ENCODE data around the gene KLHL36.
"Not testable (repeated sequence)": the region's sequence is repeated elsewhere in the genome, so short reads cannot be mapped to it uniquely, and the experiment has no call there.

KLHL36 gene

GRCh38 chr16:84630446-84631152 lies 17.7 kb upstream of the KLHL36 start:
- DNase-seq (ENCODE audit: low read depth, low spot score) = no peak
- Histone ChIP-seq H3K9me3 (ENCODE audit: control insufficient read depth, insufficient read depth, low read length) (no peaks in the 10 kb centered on the region), H3K36me3 (ENCODE audit: control insufficient read depth, insufficient read depth, low read length) (no peaks in the 10 kb centered on the region), H3K27ac (ENCODE audit: low read length) (no peak overlapping the region), H3K4me3 (ENCODE audit: low read length) (no peak overlapping the region), H3K27me3 (ENCODE audit: control insufficient read depth, insufficient read depth, low read length) (no peaks in the 10 kb centered on the region), H3K4me1 (ENCODE audit: control insufficient read depth, insufficient read depth, low read length) (no peaks in the 10 kb centered on the region)
- WGBS (ENCODE audit: insufficient coverage, insufficient read length) = no CpG with 5 or more reads among the region's 16 CpGs

- H3K27ac ChIP-seq (ENCODE audit: low read length) = no peak overlapping the region
- no peak for DNase-seq (ENCODE audit: low read depth, low spot score)
- no CpG with 5 or more reads among the region's 4 CpGs for WGBS (ENCODE audit: insufficient coverage, insufficient read length)
- H3K36me3 ChIP-seq (ENCODE audit: control insufficient read depth, insufficient read depth, low read length) = no peaks in the 10 kb centered on the region
- H3K9me3 ChIP-seq (ENCODE audit: control insufficient read depth, insufficient read depth, low read length) = no peaks in the 10 kb centered on the region
- H3K27me3 ChIP-seq (ENCODE audit: control insufficient read depth, insufficient read depth, low read length) = no peaks in the 10 kb centered on the region
- no peak overlapping the region for H3K4me3 ChIP-seq (ENCODE audit: low read length)
- no peaks in the 10 kb centered on the region for H3K4me1 ChIP-seq (ENCODE audit: control insufficient read depth, insufficient read depth, low read length)
Measured at GRCh38 chr16:84631153-84631466, 17.2 kb upstream of the KLHL36 start.

- Histone ChIP-seq H3K4me3 (ENCODE audit: low read length) (no peak overlapping the region), H3K27me3 (ENCODE audit: control insufficient read depth, insufficient read depth, low read length) (no peaks in the 10 kb centered on the region), H3K4me1 (ENCODE audit: control insufficient read depth, insufficient read depth, low read length) (no peaks in the 10 kb centered on the region), H3K9me3 (ENCODE audit: control insufficient read depth, insufficient read depth, low read length) (no peaks in the 10 kb centered on the region), H3K36me3 (ENCODE audit: control insufficient read depth, insufficient read depth, low read length) (no peaks in the 10 kb centered on the region), H3K27ac (ENCODE audit: low read length) (no peak overlapping the region)
- no peak for DNase-seq (ENCODE audit: low read depth, low spot score)
- no CpG with 5 or more reads among the region's 6 CpGs for WGBS (ENCODE audit: insufficient coverage, insufficient read length)
Measured at GRCh38 chr16:84631886-84632285, 16.4 kb upstream of the KLHL36 start.

DNA sequence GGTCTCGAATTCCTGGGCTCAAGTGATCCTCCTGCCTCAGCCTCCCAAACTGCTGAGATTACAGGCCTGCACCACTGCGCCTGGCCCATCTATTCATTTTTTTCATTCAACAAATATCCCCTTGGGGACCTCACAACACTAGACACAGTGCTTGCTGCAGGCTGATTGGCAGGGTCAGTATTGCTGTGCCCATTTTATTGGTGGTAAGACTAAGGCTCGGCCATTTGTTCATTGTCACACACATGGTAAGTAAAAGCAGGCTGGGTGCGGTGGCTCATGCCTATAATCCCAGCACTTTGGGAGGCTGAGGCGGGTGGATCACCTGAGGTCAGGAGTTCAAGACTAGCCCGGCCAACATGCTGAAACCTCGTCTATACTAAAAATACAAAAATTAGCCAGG lies 15.4 kb upstream of the KLHL36 start:
- H3K27ac ChIP-seq (ENCODE audit: low read length); H3K36me3 ChIP-seq (ENCODE audit: control insufficient read depth, insufficient read depth, low read length); H3K27me3 ChIP-seq (ENCODE audit: control insufficient read depth, insufficient read depth, low read length); H3K9me3 ChIP-seq (ENCODE audit: control insufficient read depth, insufficient read depth, low read length); DNase-seq (ENCODE audit: low read depth, low spot score); H3K4me1 ChIP-seq (ENCODE audit: control insufficient read depth, insufficient read depth, low read length); H3K4me3 ChIP-seq (ENCODE audit: low read length): not testable (repeated sequence)
- no CpG with 5 or more reads among the region's 7 CpGs for WGBS (ENCODE audit: insufficient coverage, insufficient read length)

DNA sequence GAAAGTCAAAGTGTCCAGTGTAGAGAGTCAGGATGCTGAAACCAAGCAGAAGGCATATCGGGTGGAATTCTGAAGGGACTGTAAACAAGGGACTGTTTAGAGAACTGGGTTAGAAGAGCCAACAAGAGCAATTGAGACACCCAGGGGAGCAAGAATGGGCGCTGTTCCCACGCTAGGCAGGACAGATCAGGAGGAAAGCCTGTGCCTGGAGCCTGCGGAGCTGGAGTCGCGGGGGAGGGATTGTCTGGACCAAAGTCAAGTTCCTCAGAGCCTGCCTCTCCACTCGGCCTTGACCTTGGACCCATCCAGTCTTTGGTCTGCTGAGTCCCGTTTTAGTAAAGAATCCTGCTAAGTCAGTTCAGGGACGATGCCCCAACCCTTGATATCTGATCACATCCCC lies 14.7 kb upstream of the KLHL36 start:
- WGBS (ENCODE audit: insufficient coverage, insufficient read length) = no CpG with 5 or more reads among the region's 9 CpGs
- Histone ChIP-seq H3K36me3 (ENCODE audit: control insufficient read depth, insufficient read depth, low read length) (no peaks in the 10 kb centered on the region), H3K4me3 (ENCODE audit: low read length) (no peak overlapping the region), H3K4me1 (ENCODE audit: control insufficient read depth, insufficient read depth, low read length) (no peaks in the 10 kb centered on the region), H3K27ac (ENCODE audit: low read length) (no peak overlapping the region), H3K9me3 (ENCODE audit: control insufficient read depth, insufficient read depth, low read length) (no peaks in the 10 kb centered on the region), H3K27me3 (ENCODE audit: control insufficient read depth, insufficient read depth, low read length) (no peaks in the 10 kb centered on the region)
- DNase-seq (ENCODE audit: low read depth, low spot score) = no peak

- Histone ChIP-seq H3K36me3 (ENCODE audit: control insufficient read depth, insufficient read depth, low read length) (no peaks in the 10 kb centered on the region), H3K9me3 (ENCODE audit: control insufficient read depth, insufficient read depth, low read length) (no peaks in the 10 kb centered on the region), H3K4me3 (ENCODE audit: low read length) (no peak overlapping the region), H3K27ac (ENCODE audit: low read length) (no peak overlapping the region), H3K27me3 (ENCODE audit: control insufficient read depth, insufficient read depth, low read length) (no peaks in the 10 kb centered on the region), H3K4me1 (ENCODE audit: control insufficient read depth, insufficient read depth, low read length) (no peaks in the 10 kb centered on the region)
- no CpG with 5 or more reads among the region's 8 CpGs for WGBS (ENCODE audit: insufficient coverage, insufficient read length)
- no peak for DNase-seq (ENCODE audit: low read depth, low spot score)
Measured at GRCh38 chr16:84635702-84636101, 12.6 kb upstream of the KLHL36 start.

GRCh38 chr16:84637709-84638108 lies 10.6 kb upstream of the KLHL36 start:
- Histone ChIP-seq H3K27ac (ENCODE audit: low read length) (no peak overlapping the region), H3K4me3 (ENCODE audit: low read length) (no peak overlapping the region), H3K27me3 (ENCODE audit: control insufficient read depth, insufficient read depth, low read length) (no peaks in the 10 kb centered on the region), H3K9me3 (ENCODE audit: control insufficient read depth, insufficient read depth, low read length) (no peaks in the 10 kb centered on the region), H3K4me1 (ENCODE audit: control insufficient read depth, insufficient read depth, low read length) (no peaks in the 10 kb centered on the region), H3K36me3 (ENCODE audit: control insufficient read depth, insufficient read depth, low read length) (no peaks in the 10 kb centered on the region)
- WGBS (ENCODE audit: insufficient coverage, insufficient read length) = no CpG with 5 or more reads among the region's 4 CpGs
- no peak for DNase-seq (ENCODE audit: low read depth, low spot score)

DNA sequence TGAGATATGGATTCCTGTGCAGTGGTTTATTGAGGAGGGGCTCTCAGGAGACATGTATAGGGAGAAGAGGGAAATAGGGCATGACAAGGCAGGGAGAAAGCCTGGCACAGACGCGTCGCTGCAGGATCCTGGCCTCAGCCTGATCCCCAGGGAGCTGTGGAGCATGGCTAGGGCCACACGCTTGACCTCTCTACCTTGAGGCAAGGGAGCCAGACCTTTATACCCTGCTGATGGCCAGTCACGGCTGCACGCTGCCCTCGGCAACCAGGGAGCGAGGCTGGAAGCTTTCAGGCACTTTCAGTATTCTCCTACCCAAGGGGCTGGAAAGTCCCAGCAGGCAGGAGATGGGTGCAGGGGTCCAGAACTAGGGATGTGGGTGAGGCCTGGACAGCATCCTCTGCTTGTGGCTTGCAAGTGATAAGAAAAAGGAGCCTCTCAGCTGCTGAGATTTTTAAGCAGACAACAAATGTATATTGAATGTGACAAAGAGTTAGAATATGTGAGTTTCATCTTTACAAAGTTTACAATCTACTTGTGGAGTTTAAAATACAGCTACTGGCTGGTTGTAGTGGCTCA lies 10.0 kb upstream of the KLHL36 start:
- no peaks in the 10 kb centered on the region for H3K36me3 ChIP-seq (ENCODE audit: control insufficient read depth, insufficient read depth, low read length)
- H3K27ac ChIP-seq (ENCODE audit: low read length) = no peak overlapping the region
- H3K9me3 ChIP-seq (ENCODE audit: control insufficient read depth, insufficient read depth, low read length) = no peaks in the 10 kb centered on the region
- DNase-seq (ENCODE audit: low read depth, low spot score) = no peak
- WGBS (ENCODE audit: insufficient coverage, insufficient read length) = no CpG with 5 or more reads among the region's 8 CpGs
- H3K4me3 ChIP-seq (ENCODE audit: low read length) = no peak overlapping the region
- 0 out of 2 replicates have a peak, but pooled peaks cover 2% of the 10 kb centered on the region for H3K4me1 ChIP-seq (ENCODE audit: control insufficient read depth, insufficient read depth, low read length)
- H3K27me3 ChIP-seq (ENCODE audit: control insufficient read depth, insufficient read depth, low read length) = no peaks in the 10 kb centered on the region

- no CpG with 5 or more reads among the region's 5 CpGs for WGBS (ENCODE audit: insufficient coverage, insufficient read length)
- H3K27ac ChIP-seq (ENCODE audit: low read length) = no peak overlapping the region
- H3K36me3 ChIP-seq (ENCODE audit: control insufficient read depth, insufficient read depth, low read length) = no peaks in the 10 kb centered on the region
- no peaks in the 10 kb centered on the region for H3K27me3 ChIP-seq (ENCODE audit: control insufficient read depth, insufficient read depth, low read length)
- no peaks in the 10 kb centered on the region for H3K9me3 ChIP-seq (ENCODE audit: control insufficient read depth, insufficient read depth, low read length)
- 0 out of 2 replicates have a peak, but pooled peaks cover 2% of the 10 kb centered on the region for H3K4me1 ChIP-seq (ENCODE audit: control insufficient read depth, insufficient read depth, low read length)
- no peak for DNase-seq (ENCODE audit: low read depth, low spot score)
- H3K4me3 ChIP-seq (ENCODE audit: low read length) = no peak overlapping the region
Measured at GRCh38 chr16:84640145-84640544, 8.2 kb upstream of the KLHL36 start.

- Histone ChIP-seq H3K9me3 (ENCODE audit: control insufficient read depth, insufficient read depth, low read length) (no peaks in the 10 kb centered on the region), H3K36me3 (ENCODE audit: control insufficient read depth, insufficient read depth, low read length) (no peaks in the 10 kb centered on the region), H3K27ac (ENCODE audit: low read length) (no peak overlapping the region), H3K4me1 (ENCODE audit: control insufficient read depth, insufficient read depth, low read length) (0 out of 2 replicates have a peak, but pooled peaks cover 2% of the 10 kb centered on the region), H3K27me3 (ENCODE audit: control insufficient read depth, insufficient read depth, low read length) (no peaks in the 10 kb centered on the region), H3K4me3 (ENCODE audit: low read length) (no peak overlapping the region)
- WGBS (ENCODE audit: insufficient coverage, insufficient read length) = no CpG with 5 or more reads among the region's 6 CpGs
- no peak for DNase-seq (ENCODE audit: low read depth, low spot score)
Measured at GRCh38 chr16:84641643-84642358, 6.5 kb upstream of the KLHL36 start.

Data from iPS DF 6.9 (cell line).